Heart left ventricle (tissue), 16 donors: ENCODE results near the gene ARHGAP30. TPM values are rescaled to one million over a fixed set of nuclear protein-coding genes. Genes with fewer than 3 reads are reported as not detected.

Source experiments
- ATAC-seq, 4 donors: fragments of 200-7000 bp; cut with Tn5 transposase; one replicate each; pipeline ENCODE4 v1.9.1; 2020 to 2022; ENCODE audit warnings: moderate library complexity in 4 of 4, mild to moderate bottlenecking in 3 of 4, moderate number of reproducible peaks in 1 of 4
- DNase-seq, 5 donors: peaks; one replicate each; pipeline ENCODE4 v3.0.0-alpha.2; 2020
- H3K27ac ChIP-seq, 12 donors: fragments of 200-600 bp; sonication (generic) in 4 of 12; one replicate each; pipeline versions ENCODE4 v1.5.0 to v1.8.0; 2016 to 2022; ENCODE audit warnings: mild to moderate bottlenecking in 2 of 12
- H3K27me3 ChIP-seq, 9 donors: fragments of 200-600 bp; sonication (generic) in 2 of 9; one replicate each; pipeline versions ENCODE4 v1.5.1 to v1.8.0; 2016 to 2022; ENCODE audit warnings: mild to moderate bottlenecking in 3 of 9
- H3K36me3 ChIP-seq, 9 donors: fragments of 200-600 bp; sonication (generic) in 2 of 9; one replicate each; pipeline versions ENCODE4 v1.5.0 to v1.8.0; 2018 to 2022; ENCODE audit warnings: mild to moderate bottlenecking in 2 of 9
- H3K4me1 ChIP-seq, 12 donors: fragments of 200-600 bp; sonication (generic) in 4 of 12; one replicate each; pipeline versions ENCODE4 v1.5.0 to v1.8.0; 2016 to 2022; ENCODE audit warnings: mild to moderate bottlenecking in 3 of 12
- H3K4me3 ChIP-seq, 12 donors: fragments of 200-600 bp; sonication (generic) in 4 of 12; one replicate each; pipeline versions ENCODE4 v1.5.0 to v1.8.0; 2017 to 2022; ENCODE audit warnings: mild to moderate bottlenecking in 9 of 12, moderate library complexity in 4 of 12
- H3K9me3 ChIP-seq, 12 donors: fragments of 200-600 bp; sonication (generic) in 4 of 12; one replicate each; pipeline versions ENCODE4 v1.5.0 to v1.8.0; 2016 to 2022; ENCODE audit warnings: mild to moderate bottlenecking in 1 of 12
- CTCF ChIP-seq, 12 donors: fragments of 200-600 bp; sonication (generic) in 4 of 12; IDR thresholded peaks; one replicate each; pipeline versions ENCODE4 v1.5.0 to v1.8.0; 2018 to 2022; ENCODE audit warnings: antibody characterized with exemption in 12 of 12, mild to moderate bottlenecking in 5 of 12
- POLR2A ChIP-seq, 2 donors: fragments of 450-650 bp; IDR thresholded peaks; one replicate each; pipeline ENCODE4 v1.6.1; 2017; ENCODE audit warnings: antibody characterized with exemption in 2 of 2, mild to moderate bottlenecking in 2 of 2, moderate library complexity in 2 of 2
- WGBS, 4 donors: extraction: QIAGEN DNeasy Blood & Tissue Kit in 2 of 4; methylation state at CpG; one replicate each; pipeline versions ENCODE4 v1.1.5 to v1.1.7; 2013 to 2018; 5-methylcytosine and 5-hydroxymethylcytosine counted together
- intact Hi-C, 10 donors: fragments of 100-400 bp; cut with DNase I; formaldehyde crosslinking; loops; one replicate each; pipeline versions ENCODE4 v1.11.1 to v1.14.2; 2022
- polyA plus RNA-seq, 2 donors: library from polyadenylated mRNA; stranded (reverse); fragments of 200-250 nt; gene quantifications; one replicate each; pipeline ENCODE4 v1.2.3, GENCODE V29; 2013
- total RNA-seq, 9 donors: library from RNA; depleted of rRNA in 2 of 9; stranded (reverse); fragments of >200 nt in 2 of 9; fragmentation: NEBNext Ultra II Directional in 3 of 9; extraction: Animal tissue kit (Norgen Biotek cat#: 25700) in 3 of 9; gene quantifications; one replicate each; pipeline versions ENCODE4 v1.1.0 to v1.2.4, GENCODE V29; 2016 to 2023
- donor health status: ischemic (EF 13 %, LVEDD 7.1; RV severe dilation, severe dysfunction).
- donor health status: healthy with polysubstance abuse.
- donor health status: DM: no; HTN: yes; CAD: no.
- donor health status: DM: no; HTN: no; CAD: no.
- donor health status: ischemic (EF 25% LVEDD 6.9; RV normal size, moderate dysfunction).
- donor health status: ischemic (EF 25% LVEDD 5.7; RV mildly dilated, moderate dysfunction).
- donor health status: healthy.
- donor health status: DM: yes; HTN: yes; CAD: no.
- donor health status: ischemic (EF 35%, LVEDD 5.7; RV mildly dilated, moderate dysfunction).
- donor health status: nonischemic (EF 11% LVEDD 7.7; RV severe dilation, severe dysfunction).
- donor health status: DM: yes; HTN: yes; CAD: no.
- donor health status: PGD.
- donor health status: ischemic (EF 29% LVEDD 5.4; RV normal size, mild dysfunction).
- donor health status: nonischemic (EF 23%, LVEDD 6.1; RV moderate dilation, normal function).

The ARHGAP30 gene
- total and polyA plus RNA-seq, 11 donors, result 1.3 to 32.2 (median 2.1) TPM

- H3K4me3 ChIP-seq, result no peak overlapping the region
These were observed 24.8 kb upstream of the ARHGAP30 start for GRCh38 chr1:161094481-161094880.

DNA sequence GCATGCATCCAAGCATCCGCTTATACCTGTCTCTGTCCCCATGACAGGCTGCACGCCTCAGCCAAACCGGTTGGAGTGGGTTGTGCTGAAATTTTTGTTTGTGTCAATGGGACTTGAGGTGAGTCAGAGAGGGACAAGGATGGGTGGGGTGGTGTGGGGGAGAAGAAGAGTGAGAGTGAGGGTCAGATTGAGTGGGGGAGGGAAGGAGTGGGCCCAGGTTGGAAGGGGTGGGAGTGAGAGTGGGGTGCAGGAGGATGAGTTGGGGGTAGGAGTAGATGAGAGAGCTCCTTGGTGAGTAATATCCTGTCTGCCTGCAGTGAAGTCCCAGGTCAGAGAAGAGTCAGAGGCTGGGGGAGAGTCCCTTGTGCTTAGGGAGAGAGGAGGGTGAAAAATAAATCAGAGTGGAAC lies 22.9 kb upstream of the ARHGAP30 start:
- intact Hi-C loops, result loop anchor here in 3 of 10 donors (10.0 kb wide), 2 partner anchors 258 to 368 kb away; no protein-coding TSS in a partner anchor
- peaks cover 0 to 20% (median 7%) of the 10 kb centered on the region in 12 donors for H3K4me1 ChIP-seq
- no peaks in the 10 kb centered on the region for H3K27me3 ChIP-seq
- 86 to 92% (median 90%) methylated on average over 3 of the region's 3 CpGs for WGBS, 4 donors
- no peaks in the 10 kb centered on the region for H3K36me3 ChIP-seq
- ATAC-seq, result no peak
- no peak overlapping the region for H3K4me3 ChIP-seq
- no peak for DNase-seq
- no peaks in the 10 kb centered on the region for H3K9me3 ChIP-seq
- H3K27ac ChIP-seq, result no peak overlapping the region
- TF ChIP-seq CTCF (IDR thresholded peaks at IDR 0.05), result no peak
- TF ChIP-seq POLR2A (IDR thresholded peaks at IDR 0.05), result no peak

More at GRCh38 chr1:161094481-161094880, 24.8 kb upstream of the ARHGAP30 start:
- DNase-seq (no peak), ATAC-seq (no peak)
- intact Hi-C loops, result loop anchor here in 3 of 10 donors (10.0 kb wide), 2 partner anchors 260 to 370 kb away; no protein-coding TSS in a partner anchor
- WGBS, 4 donors, result 93 to 98% (median 96%) methylated on average over 14 of the region's 14 CpGs
- H3K9me3 ChIP-seq, result no peaks in the 10 kb centered on the region
- peaks cover 0 to 4% (median 0%) of the 10 kb centered on the region in 9 donors for H3K36me3 ChIP-seq
- H3K4me1 ChIP-seq, result peaks cover 2 to 35% (median 15%) of the 10 kb centered on the region in 12 donors
- TF ChIP-seq POLR2A (IDR thresholded peaks at IDR 0.05) (no peak), CTCF (IDR thresholded peaks at IDR 0.05) (no peak)
- no peaks in the 10 kb centered on the region for H3K27me3 ChIP-seq
- H3K27ac ChIP-seq, result no peak overlapping the region

GRCh38 chr1:161091796-161092507 lies 22.3 kb upstream of the ARHGAP30 start:
- intact Hi-C loops, result loop anchor here in 3 of 10 donors (10.0 kb wide), 2 partner anchors 257 to 367 kb away; no protein-coding TSS in a partner anchor
- WGBS, 4 donors, result 86 to 91% (median 90%) methylated on average over 6 to 7 of the region's 7 CpGs
- Histone ChIP-seq H3K4me1 (peaks cover 0 to 15% (median 2%) of the 10 kb centered on the region in 12 donors), H3K4me3 (no peak overlapping the region), H3K27me3 (no peaks in the 10 kb centered on the region), H3K27ac (no peak overlapping the region), H3K9me3 (no peaks in the 10 kb centered on the region), H3K36me3 (no peaks in the 10 kb centered on the region)
- DNase-seq (no peak), ATAC-seq (no peak)
- TF ChIP-seq POLR2A (IDR thresholded peaks at IDR 0.05), result no peak
- TF ChIP-seq CTCF (IDR thresholded peaks at IDR 0.05), result no peak

GRCh38 chr1:161091093-161091492 lies 21.4 kb upstream of the ARHGAP30 start:
- H3K4me3 ChIP-seq, result no peak overlapping the region
- no peak overlapping the region for H3K27ac ChIP-seq
- no peaks in the 10 kb centered on the region for H3K36me3 ChIP-seq
- intact Hi-C loops, result loop anchor here in 3 of 10 donors (10.0 kb wide), 2 partner anchors 256 to 366 kb away; no protein-coding TSS in a partner anchor
- no peaks in the 10 kb centered on the region for H3K27me3 ChIP-seq
- no peaks in the 10 kb centered on the region for H3K9me3 ChIP-seq
- peaks cover 0 to 7% (median 0%) of the 10 kb centered on the region in 12 donors for H3K4me1 ChIP-seq
- 83 to 90% (median 85%) methylated on average over 5 of the region's 5 CpGs for WGBS, 4 donors
- DNase-seq (no peak), ATAC-seq (no peak)
- TF ChIP-seq POLR2A (IDR thresholded peaks at IDR 0.05) (no peak), CTCF (IDR thresholded peaks at IDR 0.05) (no peak)
